K562 (cell line): ENCODE measurements around the gene CHD6. TPM values are rescaled to one million over a fixed set of nuclear protein-coding genes. Genes with fewer than 3 reads are reported as not detected.

Source experiments
- ATF1 ChIP-seq, 2 experiments: fragments of 450-650 bp in 1 of 2; IDR thresholded peaks; 2 replicates each; pipeline ENCODE4 v1.6.1; 2016; ENCODE audit warnings: missing compliant biosample characterization in 1 of 2, missing genetic modification characterization in 1 of 2
- CBX2 ChIP-seq: fragments of 200-600 bp; sonication (generic); IDR thresholded peaks from one replicate; pipeline ENCODE4 v1.6.1; 2012; ENCODE audit warnings: mild to moderate bottlenecking, low read length, inconsistent platforms; ENCODE audit not compliant: insufficient read depth, poor library complexity, severe bottlenecking
- JUND ChIP-seq, 2 experiments: IDR thresholded peaks; 2 replicates in 1 of 2; 3 replicates in 1 of 2; pipeline ENCODE4 v1.6.1; 2011; ENCODE audit warnings: borderline replicate concordance in 2 of 2, low read depth in 2 of 2, low read length in 2 of 2, improper control_type of control experiment in 1 of 2, missing biosample characterization in 1 of 2, missing genetic modification characterization in 1 of 2, missing genetic modification reagents in 1 of 2
- POLR2H ChIP-seq: IDR thresholded peaks from 2 replicates; pipeline ENCODE4 v1.6.1; 2016; ENCODE audit warnings: missing genetic modification characterization, low read depth, mild to moderate bottlenecking, control low read depth, missing compliant biosample characterization, moderate library complexity
- PTTG1 ChIP-seq: fragments of 450-650 bp; IDR thresholded peaks from 2 replicates; pipeline ENCODE4 v1.6.1; 2016; ENCODE audit warnings: low read depth, mild to moderate bottlenecking, missing genetic modification characterization, missing compliant biosample characterization
- SRSF7 ChIP-seq: fragments of 200-400 bp; formaldehyde crosslinking; optimal IDR thresholded peaks from 2 replicates; pipeline ENCODE3; 2017; ENCODE audit warnings: mild to moderate bottlenecking, low read depth, low read length
- TAF1 ChIP-seq: IDR thresholded peaks from 2 replicates; pipeline ENCODE4 v1.6.1; 2011; ENCODE audit warnings: mild to moderate bottlenecking, low read length, moderate library complexity; ENCODE audit not compliant: insufficient read depth, control insufficient read depth, severe bottlenecking; ENCODE audit errors: extremely low read depth
- THAP7 ChIP-seq: fragments of 250-450 bp; sonication (Bioruptor Pico); IDR thresholded peaks from 2 replicates; pipeline ENCODE4 v1.5.0; 2021
- ZNF449 ChIP-seq: fragments of 250-450 bp; sonication (Bioruptor Pico); IDR thresholded peaks from 2 replicates; pipeline ENCODE4 v1.8.0; 2022; ENCODE audit warnings: moderate library complexity, mild to moderate bottlenecking, inconsistent platforms
- polyA plus RNA-seq, 8 experiments: library from polyadenylated mRNA; depleted of rRNA in 4 of 8; stranded (reverse) in 5 of 8; unstranded in 3 of 8; fragments of >200 nt; fragmentation: Nextera tagmentation in 2 of 8; fragmentation: Illumina TruSeq in 1 of 8; extraction: Ambion mirVana in 2 of 8; extraction: Trizol in 1 of 8; gene quantifications; 2 replicates each; pipeline versions ENCODE4 v1.2.1 to v1.2.3, GENCODE V29; 2011 to 2014; ENCODE audit warnings: inconsistent platforms in 1 of 8, missing spikeins in 1 of 8
- total RNA-seq, 7 experiments: library from RNA; depleted of rRNA in 6 of 7; stranded (reverse); fragments of >200 nt in 6 of 7; fragmentation: Illumina TruSeq in 2 of 7; extraction: Trizol in 2 of 7; gene quantifications; 2 replicates each; pipeline versions ENCODE4 v1.2.1 to v1.2.3, GENCODE V29; 2011 to 2021; ENCODE audit warnings: low replicate concordance in 1 of 7

CHD6 gene
- total and polyA plus RNA-seq, 9 of the 15 experiments (the other 6 are each of a cell fraction or from before 2014, with no cell fraction given): 3.9 to 24.2 (median 12.8) TPM

GRCh38 chr20:41468994-41469600 is 149.1 kb downstream of the CHD6 start (continued):
- TF ChIP-seq ATF1 (CRISPR knock-in tag; IDR thresholded peaks at IDR 0.05): no peak
- TF ChIP-seq ATF1 (tag; IDR thresholded peaks at IDR 0.05): no peak
- TF ChIP-seq JUND (IDR thresholded peaks at IDR 0.05; ENCODE audit: borderline replicate concordance, low read depth, low read length): no peak
- no peak for TF ChIP-seq JUND (tag; IDR thresholded peaks at IDR 0.05; ENCODE audit: borderline replicate concordance, low read depth, low read length)
- TF ChIP-seq ZNF449: no peak
- TF ChIP-seq THAP7: no peak
- TF ChIP-seq POLR2H (tag): no peak
- no peak for TF ChIP-seq TAF1
- no peak for TF ChIP-seq PTTG1 (tag)
- TF ChIP-seq CBX2: no peak
- TF ChIP-seq SRSF7: no peak
